ENCODE data around the gene EIF4A2. TPM values are rescaled to one million over a fixed set of nuclear protein-coding genes. Genes with fewer than 3 reads are reported as not detected.
A peak's percentile ranks its signal among the peaks of the same experiment; 100 is the strongest.

EIF4A2 gene
- total and polyA plus RNA-seq, 12 donors, result 221 to 791 (median 517) TPM

- intact Hi-C loops (cut with DNase I), result no loop called here
- no peaks in the 10 kb centered on the region for H3K27me3 ChIP-seq
- H3K4me1 ChIP-seq (replicated peaks in 1 of 2), result no peaks in the 10 kb centered on the region
- no peak for DNase-seq
- H3K36me3 ChIP-seq (replicated peaks in 1 of 2), result no peaks in the 10 kb centered on the region
- TF ChIP-seq POLR2A (IDR thresholded peaks at IDR 0.05) (no peak), CTCF (IDR thresholded peaks at IDR 0.05) (no peak)
- H3K9me3 ChIP-seq (replicated peaks in 1 of 3), result no peaks in the 10 kb centered on the region
- 57 to 67% (median 64%) methylated on average over 3 of the region's 3 CpGs for WGBS, 4 donors
- H3K27ac ChIP-seq, result no peak overlapping the region
- H3K4me3 ChIP-seq, result no peak overlapping the region
Measured at GRCh38 chr3:186743666-186744065, 39.7 kb upstream of the EIF4A2 start.

- Histone ChIP-seq H3K36me3 (replicated peaks in 1 of 2) (no peaks in the 10 kb centered on the region), H3K27ac (peak overlapping the region in 1 of 5 donors; percentile 14), H3K27me3 (no peaks in the 10 kb centered on the region), H3K4me1 (replicated peaks in 1 of 2) (no peaks in the 10 kb centered on the region), H3K9me3 (replicated peaks in 1 of 3) (no peaks in the 10 kb centered on the region), H3K4me3 (no peak overlapping the region)
- intact Hi-C loops (cut with DNase I), result no loop called here
- DNase-seq, result peak in 6 of 7 donors; percentile 19 to 64 (median 32)
- TF ChIP-seq CTCF (IDR thresholded peaks at IDR 0.05), result no peak
- TF ChIP-seq POLR2A (IDR thresholded peaks at IDR 0.05), result no peak
- 33 to 37% (median 36%) methylated on average over 9 to 10 of the region's 10 CpGs for WGBS, 4 donors
Measured at GRCh38 chr3:186746008-186746407, 37.4 kb upstream of the EIF4A2 start.

GRCh38 chr3:186750316-186750715, 33.1 kb upstream of the EIF4A2 start:
- intact Hi-C loops (cut with DNase I), result no loop called here
- no peak overlapping the region for H3K4me3 ChIP-seq
- H3K9me3 ChIP-seq (replicated peaks in 1 of 3), result no peaks in the 10 kb centered on the region
- 77 to 89% (median 85%) methylated on average over 2 of the region's 2 CpGs for WGBS, 4 donors
- H3K36me3 ChIP-seq (replicated peaks in 1 of 2), result no peaks in the 10 kb centered on the region
- TF ChIP-seq CTCF (IDR thresholded peaks at IDR 0.05) (no peak), POLR2A (IDR thresholded peaks at IDR 0.05) (no peak)
- H3K27ac ChIP-seq, result no peak overlapping the region
- H3K27me3 ChIP-seq, result no peaks in the 10 kb centered on the region
- peaks cover 0 to 5% of the 10 kb centered on the region in 2 donors for H3K4me1 ChIP-seq (replicated peaks in 1 of 2)
- no peak for DNase-seq

- no peaks in the 10 kb centered on the region for H3K9me3 ChIP-seq (replicated peaks in 1 of 3)
- H3K27me3 ChIP-seq, result no peaks in the 10 kb centered on the region
- DNase-seq, result no peak
- TF ChIP-seq CTCF (IDR thresholded peaks at IDR 0.05) (no peak), POLR2A (IDR thresholded peaks at IDR 0.05) (no peak)
- WGBS, 4 donors, result 49 to 81% (median 71%) methylated on average over 3 of the region's 3 CpGs
- no peak overlapping the region for H3K27ac ChIP-seq
- intact Hi-C loops (cut with DNase I), result no loop called here
- H3K4me3 ChIP-seq, result no peak overlapping the region
- H3K36me3 ChIP-seq (replicated peaks in 1 of 2), result no peaks in the 10 kb centered on the region
- peaks cover 0 to 5% of the 10 kb centered on the region in 2 donors for H3K4me1 ChIP-seq (replicated peaks in 1 of 2)
Measured at GRCh38 chr3:186751480-186751879, 31.9 kb upstream of the EIF4A2 start.
